NCI-H1694 treated with DMSO at 0.1 percent for 48 hours (cell line): ENCODE data around the gene CMSS1.

Experiments used
- DNase-seq: peaks from one replicate; lab custom pipeline; 2025; lab: John Stamatoyannopoulos, UW

CMSS1 gene

GRCh38 chr3:99903869-99904268, 86.2 kb downstream of the CMSS1 start:
- no peak for DNase-seq

GRCh38 chr3:99907959-99908544, 90.4 kb downstream of the CMSS1 start:
- no peak for DNase-seq

GRCh38 chr3:99909714-99910495, 92.2 kb downstream of the CMSS1 start:
- no peak for DNase-seq

- no peak for DNase-seq
Measured at GRCh38 chr3:99910752-99911290, 93.2 kb downstream of the CMSS1 start.

- no peak for DNase-seq
Measured at GRCh38 chr3:99911433-99911832, 93.8 kb downstream of the CMSS1 start.

- DNase-seq, result no peak
Measured at GRCh38 chr3:99915906-99916432, 98.3 kb downstream of the CMSS1 start.

- no peak for DNase-seq
Measured at GRCh38 chr3:99918715-99919114, 101.1 kb downstream of the CMSS1 start.

- no peak for DNase-seq
Measured at GRCh38 chr3:99919694-99920093, 102.0 kb downstream of the CMSS1 start.

- no peak for DNase-seq
Measured at GRCh38 chr3:99920481-99921376, 103.1 kb downstream of the CMSS1 start.

- DNase-seq, result no peak
Measured at GRCh38 chr3:99921377-99921695, 103.7 kb downstream of the CMSS1 start.

- DNase-seq, result no peak
Measured at GRCh38 chr3:99921986-99922385, 104.3 kb downstream of the CMSS1 start.

GRCh38 chr3:99923873-99924272, 106.2 kb downstream of the CMSS1 start:
- DNase-seq, result no peak

- no peak for DNase-seq
Measured at GRCh38 chr3:99925584-99926230, 108.0 kb downstream of the CMSS1 start.

- no peak for DNase-seq
Measured at GRCh38 chr3:99927671-99928457, 110.2 kb downstream of the CMSS1 start.

- DNase-seq, result no peak
Measured at GRCh38 chr3:99928771-99929744, 111.4 kb downstream of the CMSS1 start.

- no peak for DNase-seq
Measured at GRCh38 chr3:99929745-99930139, 112.1 kb downstream of the CMSS1 start.

GRCh38 chr3:99931059-99931458, 113.4 kb downstream of the CMSS1 start:
- DNase-seq, result no peak

GRCh38 chr3:99933971-99934750, 116.5 kb downstream of the CMSS1 start:
- DNase-seq, result no peak
